CD4-positive, alpha-beta T cell treated with Interleukin-1 beta for 1 hour (primary cell): ENCODE results near the gene DMAP1.
A peak's percentile ranks its signal among the peaks of the same experiment; 100 is the strongest.
"Not testable (repeated sequence)": the region's sequence is repeated elsewhere in the genome, so short reads cannot be mapped to it uniquely, and the experiment has no call there.

Source experiments
- DNase-seq, 2 donors: peaks; one replicate each; pipeline ENCODE4 v3.0.0-alpha.2; 2020 to 2022

The DMAP1 gene

GRCh38 chr1:44213222-44214112 is at the start of gene DMAP1:
TSS of gene DMAP1 (plus strand) at chr1:44213471. CDS start at chr1:44213754, 283 bp downstream.
- DNase-seq = peak; percentile 82 to 89

- no peak for DNase-seq
Measured at GRCh38 chr1:44168520-44169098, 44.7 kb upstream of the DMAP1 start.

DNA sequence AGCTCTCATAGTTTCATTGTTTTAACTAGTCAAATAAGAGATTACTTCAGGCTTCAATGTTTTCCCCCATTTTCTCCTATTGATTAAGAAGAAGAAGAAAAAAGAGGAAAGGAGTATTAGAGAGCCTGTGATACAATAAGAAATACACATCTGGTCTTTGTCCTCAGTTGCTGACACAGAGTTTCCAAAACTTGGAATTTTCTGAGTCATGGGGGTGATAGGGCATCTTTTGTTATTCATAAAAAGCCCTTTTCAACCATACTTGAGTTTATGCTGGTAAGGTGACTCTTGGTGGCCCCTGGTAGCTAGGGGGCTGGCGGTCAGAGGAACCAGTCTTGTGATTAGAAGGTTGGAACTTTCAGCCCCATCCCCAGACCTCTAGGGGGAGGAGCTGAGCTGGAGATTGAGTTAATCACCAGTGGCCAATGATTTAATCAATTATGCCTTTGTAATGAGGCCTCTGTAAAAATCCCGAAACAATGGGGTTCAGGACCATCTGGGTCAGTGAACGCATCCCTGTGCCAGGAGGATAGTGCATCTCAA is 42.9 kb upstream of the DMAP1 start:
- no peak for DNase-seq

- DNase-seq = no peak
Measured at GRCh38 chr1:44174630-44175029, 38.6 kb upstream of the DMAP1 start.

GRCh38 chr1:44200336-44200735 is 12.9 kb upstream of the DMAP1 start:
- no peak for DNase-seq

GRCh38 chr1:44206545-44206944 is 6.7 kb upstream of the DMAP1 start:
- not testable (repeated sequence) for DNase-seq

DNA sequence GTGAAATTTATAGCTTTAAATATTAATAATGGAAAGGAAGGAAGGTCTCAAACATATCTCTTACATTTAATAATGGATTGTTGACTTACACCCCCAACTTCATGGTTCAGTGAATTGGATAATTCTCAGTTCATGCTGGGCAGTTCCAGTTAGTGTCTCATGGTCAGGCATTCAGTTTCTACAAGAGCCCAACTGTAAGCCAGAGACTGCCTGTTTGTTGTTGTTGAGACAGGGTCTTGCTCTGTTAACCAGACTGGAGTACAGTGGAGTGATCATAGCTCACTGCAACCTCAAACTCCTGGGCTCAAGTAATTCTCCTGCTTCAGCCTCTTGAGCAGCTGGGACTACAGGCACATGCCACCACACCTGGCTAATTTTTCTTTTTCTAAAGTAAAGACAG is 5.0 kb upstream of the DMAP1 start:
- no peak for DNase-seq

DNA sequence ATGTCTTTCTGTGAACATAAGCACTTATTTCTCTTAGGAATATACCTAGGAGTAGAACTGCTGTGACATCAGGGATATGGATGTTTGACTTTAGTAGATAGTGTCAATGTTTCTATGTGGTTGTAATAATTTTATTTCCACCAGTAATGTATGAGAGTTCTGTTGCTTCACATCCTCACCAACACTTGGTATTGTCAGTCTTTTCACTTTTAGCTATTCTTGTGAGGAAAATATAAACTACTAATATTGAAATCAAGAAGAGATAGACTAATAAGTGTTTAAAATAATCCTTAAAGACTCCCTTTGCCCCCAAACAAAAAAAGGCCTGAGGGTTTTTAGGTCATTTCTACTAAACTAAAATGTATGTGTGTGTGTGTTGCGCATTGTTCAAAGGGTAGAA is 2.7 kb upstream of the DMAP1 start:
- DNase-seq = no peak

GRCh38 chr1:44212355-44213221 is 683 bp upstream of the DMAP1 start:
- DNase-seq = peak; percentile 39 to 55

- DNase-seq = peak; percentile 60 to 69
Measured at GRCh38 chr1:44217809-44218410, 4.6 kb downstream of the DMAP1 start.

GRCh38 chr1:44218503-44219300 is 5.4 kb downstream of the DMAP1 start:
- DNase-seq = no peak

- DNase-seq = no peak
Measured at GRCh38 chr1:44219301-44219626, 6.0 kb downstream of the DMAP1 start.

DNA sequence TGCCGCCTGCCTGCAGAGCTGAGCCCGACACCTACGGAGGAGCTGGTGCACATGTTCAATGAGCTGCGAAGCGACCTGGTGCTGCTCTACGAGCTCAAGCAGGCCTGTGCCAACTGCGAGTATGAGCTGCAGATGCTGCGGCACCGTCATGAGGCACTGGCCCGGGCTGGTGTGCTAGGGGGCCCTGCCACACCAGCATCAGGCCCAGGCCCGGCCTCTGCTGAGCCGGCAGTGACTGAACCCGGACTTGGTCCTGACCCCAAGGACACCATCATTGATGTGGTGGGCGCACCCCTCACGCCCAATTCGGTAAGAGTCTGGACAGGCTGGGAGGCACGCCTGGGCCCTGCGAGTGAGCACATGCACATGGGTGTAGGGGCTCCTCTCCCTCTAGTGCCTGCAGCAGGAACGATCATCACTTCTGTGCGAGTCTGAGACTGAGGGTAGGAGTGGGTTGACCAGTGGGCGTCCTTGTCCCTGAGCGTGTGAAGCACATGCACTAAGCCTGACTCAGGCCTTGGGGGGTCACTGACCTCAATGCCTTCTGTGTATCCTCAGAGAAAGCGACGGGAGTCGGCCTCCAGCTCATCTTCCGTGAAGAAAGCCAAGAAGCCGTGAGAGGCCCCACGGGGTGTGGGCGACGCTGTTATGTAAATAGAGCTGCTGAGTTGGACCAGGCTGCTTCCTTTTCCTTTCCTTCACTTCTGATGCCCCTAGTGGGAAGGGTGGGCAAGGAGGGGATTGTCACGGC is 6.9 kb downstream of the DMAP1 start:
- no peak for DNase-seq

DNA sequence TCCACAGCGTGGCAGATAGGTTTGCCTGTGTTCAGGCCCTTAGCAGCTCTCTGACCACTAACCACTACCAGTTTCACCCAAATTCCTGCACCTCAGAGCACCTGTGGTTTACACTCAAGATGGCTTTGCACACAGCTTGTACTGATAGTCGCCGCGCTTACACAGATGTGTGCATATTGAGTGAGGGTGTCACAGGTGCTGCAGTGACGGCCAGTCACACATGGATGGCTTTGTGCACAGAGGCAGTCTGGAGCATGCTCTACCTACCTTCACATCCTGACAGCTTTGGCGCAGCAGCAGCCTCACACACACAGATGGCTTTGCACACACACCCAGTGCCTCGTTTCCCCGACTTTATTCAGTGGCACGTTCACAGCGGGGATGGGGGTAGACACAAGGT is 7.5 kb downstream of the DMAP1 start:
- DNase-seq = no peak

DNA sequence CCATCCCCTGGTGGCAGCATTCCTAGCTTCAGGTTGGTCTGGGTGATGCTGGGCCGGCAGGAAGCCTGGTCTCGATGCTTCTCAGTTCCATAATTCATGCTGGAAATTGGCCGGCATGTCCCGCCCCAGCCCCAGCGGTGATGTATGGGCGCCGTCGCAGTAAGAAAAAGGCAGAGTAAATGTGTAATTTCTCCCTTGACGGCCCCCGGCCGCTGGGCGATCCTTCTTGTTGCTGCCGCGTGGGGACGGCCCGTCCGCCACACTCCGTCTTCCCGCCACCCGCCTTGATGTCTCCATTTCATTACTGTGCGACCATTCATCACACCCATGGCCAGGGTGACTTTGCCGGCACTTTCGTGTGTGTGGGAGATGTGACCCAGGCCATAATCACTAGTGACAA is 8.5 kb downstream of the DMAP1 start:
- DNase-seq = no peak

GRCh38 chr1:44222397-44223186 is 9.3 kb downstream of the DMAP1 start:
- DNase-seq = no peak

DNA sequence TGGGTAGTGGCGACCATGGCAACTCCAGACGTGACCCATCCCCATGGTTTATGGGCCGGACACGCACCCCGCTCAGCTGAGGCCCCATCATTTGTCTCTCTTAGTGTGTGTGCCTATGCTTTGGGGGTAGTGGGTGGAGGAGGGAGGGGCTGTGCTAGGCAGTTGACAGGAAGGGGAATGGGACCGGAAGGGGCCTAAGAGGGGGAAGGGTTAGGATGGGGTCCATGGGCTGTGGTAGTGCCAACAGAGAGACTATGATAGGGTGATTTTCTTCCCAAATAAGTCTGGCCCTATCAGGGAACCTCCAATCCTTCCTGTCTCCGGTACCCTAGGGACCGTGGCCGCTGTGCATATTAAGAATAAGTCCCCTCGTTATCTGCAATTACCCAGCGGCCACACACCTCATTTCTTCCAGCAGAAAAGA is 9.9 kb downstream of the DMAP1 start:
- no peak for DNase-seq

DNA sequence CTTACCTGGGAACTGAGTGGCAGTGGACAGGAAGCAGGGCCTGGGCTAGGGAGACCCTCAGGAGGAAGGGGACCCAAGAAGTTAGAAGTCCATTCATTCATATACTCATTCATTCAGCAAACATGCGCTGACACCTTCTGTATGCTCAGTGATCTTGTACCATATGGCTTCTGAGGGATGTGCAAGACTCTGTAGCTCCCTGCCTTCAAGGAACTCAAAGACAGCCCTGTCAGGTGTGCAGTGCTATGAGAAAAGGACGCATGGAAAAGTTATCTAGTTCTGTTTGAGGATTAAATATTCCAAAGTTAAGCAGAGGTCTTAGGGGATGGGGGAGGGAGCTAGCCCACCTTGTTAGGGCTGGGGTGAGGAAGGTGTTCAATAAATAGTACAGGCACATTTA is 12.5 kb downstream of the DMAP1 start:
- DNase-seq = no peak

DNA sequence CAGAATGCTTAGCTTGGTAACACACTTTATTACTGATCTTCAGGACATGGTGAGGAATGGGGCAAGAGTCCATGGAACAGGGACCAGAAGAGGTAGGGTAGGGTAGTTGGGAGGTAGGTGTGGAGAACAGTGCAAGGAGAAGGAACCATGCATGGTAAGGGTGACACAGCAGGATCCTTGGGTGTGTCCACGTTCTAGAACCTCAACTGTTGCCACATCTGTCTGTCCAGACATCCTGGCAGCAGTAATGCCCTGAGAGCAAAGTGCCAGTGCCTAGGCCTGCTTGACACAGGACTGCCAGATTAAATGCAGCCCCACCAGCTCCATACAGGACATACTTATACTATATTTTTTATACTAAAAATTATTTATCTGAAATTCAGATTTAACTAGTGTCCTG is 13.9 kb downstream of the DMAP1 start:
- peak in 1 of 2 donors; percentile 35 for DNase-seq

DNA sequence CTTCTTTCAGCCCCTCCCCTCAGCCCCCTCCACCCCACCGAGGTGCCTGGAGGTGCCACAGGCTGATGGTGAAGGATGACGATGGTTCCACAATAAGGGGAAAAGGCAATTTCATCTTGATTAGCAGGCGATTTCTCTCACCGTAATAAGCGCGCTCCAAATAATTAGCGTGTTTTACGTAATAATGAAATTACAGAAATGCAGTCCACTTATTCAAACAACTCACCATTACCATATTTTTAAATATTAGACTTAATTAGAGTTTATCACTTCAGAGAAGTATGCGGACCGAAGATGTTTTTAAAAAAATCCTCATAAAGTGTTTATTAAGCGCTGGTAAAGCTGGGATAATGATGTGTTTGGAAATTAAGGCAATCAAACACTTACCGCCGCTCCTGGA is 14.9 kb downstream of the DMAP1 start:
- no peak for DNase-seq
